ENCODE results near the gene CAV2.

Gene CAV2

GRCh38 chr7:116525298-116525912 lies 25.9 kb downstream of the CAV2 start:
- FAIRE-seq, result no peak

DNA sequence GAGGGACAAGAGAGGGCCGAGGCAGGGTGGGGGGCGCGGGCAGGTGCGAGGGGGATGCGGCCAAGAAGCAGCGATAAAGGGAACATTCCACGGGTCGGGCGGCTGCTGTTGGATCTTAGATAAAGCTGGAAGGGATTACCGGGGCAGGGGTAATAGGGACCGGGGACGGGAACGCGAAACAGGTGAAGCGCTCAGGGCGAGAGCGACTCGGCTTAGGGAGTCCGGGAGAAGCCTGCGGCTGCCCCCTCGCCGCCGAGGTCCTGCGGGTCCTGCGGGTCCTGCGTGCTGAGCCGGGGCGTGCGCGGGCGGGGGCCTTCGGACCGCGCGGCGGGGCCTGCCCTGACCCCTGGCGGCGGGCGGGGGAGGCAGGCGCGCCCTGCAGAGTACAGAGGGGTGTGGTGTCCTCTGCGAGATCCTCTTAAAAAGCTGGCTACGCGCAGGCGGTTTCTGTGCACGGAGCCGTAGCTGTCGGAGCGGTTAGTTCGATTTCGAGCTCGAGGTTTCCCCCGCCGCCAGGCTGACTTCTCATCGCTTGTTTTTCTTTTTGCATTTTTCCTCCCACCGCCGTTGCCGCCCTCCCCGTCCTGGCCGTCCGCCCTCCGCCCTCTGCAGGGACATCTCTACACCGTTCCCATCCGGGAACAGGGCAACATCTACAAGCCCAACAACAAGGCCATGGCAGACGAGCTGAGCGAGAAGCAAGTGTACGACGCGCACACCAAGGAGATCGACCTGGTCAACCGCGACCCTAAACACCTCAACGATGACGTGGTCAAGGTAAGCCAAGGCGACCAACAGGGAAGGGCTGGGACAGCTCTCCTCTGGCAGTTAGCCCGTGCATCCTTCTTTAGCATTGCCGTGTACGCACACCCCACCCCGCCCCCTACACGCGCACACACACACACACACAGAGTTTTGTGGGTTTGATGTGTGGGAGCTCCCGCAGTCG lies 26.6 kb downstream of the CAV2 start:
- FAIRE-seq, result no peak

DNA sequence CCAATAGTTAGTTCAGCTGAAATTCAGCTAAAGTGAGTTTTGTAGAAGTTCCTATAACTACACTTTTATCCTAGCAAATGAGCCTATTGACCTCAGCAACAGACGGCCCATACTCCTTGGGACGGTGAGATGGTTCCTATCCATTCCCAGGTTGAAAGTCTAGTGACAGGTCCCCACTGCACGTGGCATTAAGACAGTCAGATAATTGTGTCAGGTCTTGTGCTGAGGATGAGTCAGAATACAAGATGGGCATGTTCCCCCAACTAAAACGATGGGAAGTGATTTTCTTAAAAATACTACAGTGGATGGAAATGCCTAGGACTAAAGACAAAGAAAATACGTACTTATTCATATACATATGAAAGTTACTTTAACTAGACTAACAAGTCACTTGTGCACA lies 27.4 kb downstream of the CAV2 start:
- FAIRE-seq, result no peak

DNA sequence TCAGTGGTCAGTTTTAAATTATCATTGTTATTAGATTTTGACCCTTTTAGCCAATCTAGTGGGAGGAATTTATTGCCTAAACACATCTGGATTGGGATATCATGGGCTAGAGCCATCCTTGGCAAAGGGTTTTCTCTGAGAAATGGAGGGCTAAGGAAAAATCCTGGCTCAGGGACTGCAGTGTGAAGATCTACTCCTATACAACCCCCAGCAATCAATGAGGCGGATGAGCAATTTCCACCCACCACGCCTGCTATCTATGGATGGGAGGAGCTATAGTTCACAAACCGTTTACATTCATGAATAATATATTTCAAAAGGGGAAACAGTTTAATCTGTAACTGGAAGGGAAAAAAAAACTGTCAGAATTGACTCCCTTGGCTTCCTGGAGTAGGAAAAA lies 28.0 kb downstream of the CAV2 start:
- FAIRE-seq, result no peak

DNA sequence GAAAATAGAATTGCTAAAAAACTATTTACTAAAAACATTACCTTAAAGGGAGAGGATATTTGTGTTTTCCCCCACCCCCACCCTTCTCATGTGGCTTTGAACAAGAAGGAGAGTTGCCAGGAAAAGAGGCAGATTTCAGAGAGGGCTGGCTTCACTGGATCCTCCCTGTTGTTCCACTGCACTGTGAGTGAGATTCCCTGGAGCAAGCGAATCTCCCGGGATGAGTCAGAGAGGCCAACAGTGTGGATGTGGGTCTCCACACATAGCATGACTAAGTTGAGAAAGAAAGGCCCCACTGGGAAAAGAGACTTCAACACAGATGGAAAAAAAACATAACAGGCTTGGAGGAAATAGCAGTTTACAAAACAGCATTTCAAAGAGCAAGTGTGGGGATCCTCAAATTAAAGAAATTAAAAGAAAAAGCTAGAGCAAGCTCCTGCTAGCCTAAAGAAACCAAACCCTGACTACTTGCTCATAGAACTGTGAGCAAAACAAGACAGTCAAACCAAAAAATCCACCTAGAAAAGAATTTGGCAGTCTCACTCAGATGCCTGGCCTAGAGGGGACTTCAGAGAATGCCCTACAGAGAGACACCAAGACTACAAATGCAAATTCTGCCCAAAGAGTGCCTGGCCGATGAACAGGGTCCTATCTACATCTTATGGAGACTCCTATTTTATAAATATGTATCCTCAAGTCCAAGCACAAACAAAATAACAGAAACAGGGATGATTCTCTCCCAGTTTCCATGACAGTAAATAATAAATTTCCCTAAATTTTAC lies 28.7 kb downstream of the CAV2 start:
- no peak for FAIRE-seq

GRCh38 chr7:116529250-116529649 lies 29.7 kb downstream of the CAV2 start:
- no peak for FAIRE-seq

DNA sequence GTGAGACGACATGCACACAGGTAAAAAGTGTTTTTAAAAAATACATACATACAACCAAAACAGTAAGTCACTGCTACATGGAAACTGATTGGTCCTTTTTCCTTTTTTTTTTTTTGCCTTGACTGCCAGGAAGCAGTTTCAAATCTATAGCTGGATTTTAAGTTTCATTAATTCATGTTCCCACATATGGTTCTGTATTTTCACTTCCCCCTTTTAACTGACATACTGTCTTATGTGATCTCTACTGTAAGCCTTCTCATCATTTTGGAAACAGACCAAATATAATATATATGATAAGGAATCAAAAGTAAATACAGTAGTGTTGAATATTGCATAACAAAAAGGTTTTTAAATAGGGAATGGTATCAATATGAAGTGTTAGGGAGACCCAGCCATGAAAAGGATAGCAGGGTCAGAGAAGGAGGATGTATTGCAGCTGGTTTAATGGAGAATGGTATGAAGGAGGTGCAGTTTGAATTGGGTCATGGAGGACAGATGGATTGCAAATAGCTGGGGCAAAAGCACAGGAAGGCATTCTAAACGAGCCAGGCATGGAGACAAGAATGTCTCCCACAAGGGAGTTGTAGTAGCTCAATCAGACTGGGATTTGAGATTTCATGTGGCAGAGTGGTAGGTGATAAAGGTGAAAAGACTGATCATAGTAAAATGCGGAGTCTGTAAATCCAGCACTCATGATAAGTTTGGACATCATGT lies 30.7 kb downstream of the CAV2 start:
- FAIRE-seq, result no peak

DNA sequence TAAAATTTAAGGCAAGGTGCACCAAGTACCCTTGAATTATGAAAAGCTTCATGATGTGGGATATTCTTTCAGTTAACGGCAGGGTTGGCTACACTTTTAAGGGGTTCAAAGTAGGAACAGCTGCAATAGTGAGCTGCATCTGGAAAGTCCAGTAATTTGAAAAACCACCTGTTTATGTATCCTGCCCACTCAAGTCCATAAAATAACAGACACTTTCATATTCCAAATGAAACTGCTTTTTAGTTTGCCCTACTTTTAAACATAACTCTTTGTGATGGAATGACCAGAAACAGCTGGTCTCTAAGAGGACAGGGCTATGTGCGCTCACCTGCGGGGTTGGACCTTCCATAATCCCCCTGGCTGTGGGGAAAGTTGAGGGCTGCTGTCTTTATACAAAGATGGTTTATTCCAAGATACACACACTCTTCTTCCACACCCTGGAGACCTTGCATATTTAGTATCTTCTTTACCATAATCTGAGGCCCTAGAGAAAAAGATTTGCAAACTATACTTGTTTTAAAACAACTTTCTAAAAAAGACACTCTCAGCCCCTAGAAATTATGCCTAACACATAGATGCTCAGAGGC lies 32.7 kb downstream of the CAV2 start:
- FAIRE-seq, result no peak

DNA sequence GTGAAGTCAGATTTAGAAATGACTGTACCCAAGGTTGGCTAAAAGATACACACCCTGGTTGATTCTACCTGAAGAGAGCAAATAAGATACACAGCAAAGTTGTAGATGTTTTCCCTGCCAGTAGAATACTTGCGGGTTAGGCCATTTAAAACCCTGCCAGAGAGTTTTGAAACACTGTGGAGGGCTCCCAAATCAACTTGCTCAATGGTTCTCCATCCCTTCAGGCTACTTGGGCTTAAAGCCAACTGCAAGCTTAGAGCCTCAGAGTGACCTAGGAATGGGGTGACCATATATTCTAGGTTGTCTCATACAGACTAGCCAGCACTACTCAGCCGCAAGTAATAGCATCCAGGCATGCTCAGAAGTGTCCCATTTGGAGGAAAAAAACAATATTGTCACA lies 35.3 kb downstream of the CAV2 start:
- FAIRE-seq, result no peak

DNA sequence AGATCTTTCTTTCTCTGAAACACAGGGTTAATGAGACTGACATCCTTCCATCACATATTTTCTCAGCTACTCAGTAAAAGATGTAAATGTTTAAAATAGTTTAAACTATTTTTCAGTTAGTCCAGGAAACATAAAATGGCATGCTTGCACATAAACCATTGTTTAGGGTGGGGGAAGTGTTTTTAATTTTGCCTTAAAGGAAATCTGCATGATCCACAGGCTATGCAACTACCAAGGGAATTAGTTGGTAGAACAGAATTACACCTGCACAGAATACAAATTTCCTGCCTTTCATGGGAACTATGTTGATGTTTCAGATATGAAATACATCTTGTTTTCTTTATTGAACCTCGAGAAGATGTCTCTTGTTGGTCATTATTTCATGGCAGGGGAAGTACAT lies 35.9 kb downstream of the CAV2 start:
- FAIRE-seq, result no peak

- no peak for FAIRE-seq
Observed at GRCh38 chr7:116538138-116538537, 38.6 kb downstream of the CAV2 start.

- FAIRE-seq, result no peak
Observed at GRCh38 chr7:116539879-116540278, 40.3 kb downstream of the CAV2 start.

GRCh38 chr7:116540743-116541142 lies 41.2 kb downstream of the CAV2 start:
- FAIRE-seq, result no peak

DNA sequence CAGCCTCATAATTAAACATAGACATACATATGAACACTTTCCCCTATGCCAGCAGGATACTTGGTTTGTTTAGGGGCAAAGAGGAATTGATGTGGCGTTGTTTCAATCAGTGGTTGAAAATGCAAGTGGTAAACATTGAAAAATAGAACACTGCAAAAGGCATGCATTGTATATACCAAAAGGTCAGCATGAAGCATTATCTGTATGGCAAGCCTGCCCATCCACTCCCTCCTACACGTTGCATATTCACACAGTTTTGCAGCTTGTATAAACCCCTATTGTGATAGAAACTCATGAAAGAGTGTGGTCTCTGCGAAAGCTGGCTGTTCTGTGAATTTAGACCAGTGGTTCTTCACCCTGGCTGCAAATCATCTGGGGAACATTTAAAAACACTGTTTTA lies 42.4 kb downstream of the CAV2 start:
- no peak for FAIRE-seq

- no peak for FAIRE-seq
Observed at GRCh38 chr7:116542618-116543017, 43.1 kb downstream of the CAV2 start.

DNA sequence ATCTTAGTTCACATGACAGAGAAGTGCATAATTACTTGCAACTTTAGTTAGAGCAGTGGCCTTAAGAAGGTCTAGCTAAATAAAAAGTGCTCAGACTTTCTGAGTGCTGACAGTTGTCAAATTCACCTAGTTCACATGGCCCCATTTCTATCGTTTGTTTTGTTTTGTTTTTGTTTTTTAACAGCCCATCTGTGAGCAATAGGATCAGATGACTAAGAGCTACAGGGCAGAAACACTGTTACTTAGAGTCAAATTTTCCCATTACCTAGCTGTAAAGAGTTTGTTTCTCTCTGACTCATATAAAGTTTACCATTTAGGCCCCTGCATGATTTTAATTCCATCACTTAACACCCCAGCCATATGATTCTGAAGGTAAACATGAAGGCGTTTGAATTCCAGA lies 44.1 kb downstream of the CAV2 start:
- FAIRE-seq, result no peak

GRCh38 chr7:116544487-116544886 lies 44.9 kb downstream of the CAV2 start:
- no peak for FAIRE-seq

GRCh38 chr7:116545411-116545993 lies 46.0 kb downstream of the CAV2 start:
- FAIRE-seq, result no peak

- no peak for FAIRE-seq
Observed at GRCh38 chr7:116546054-116546453, 46.5 kb downstream of the CAV2 start.

DNA sequence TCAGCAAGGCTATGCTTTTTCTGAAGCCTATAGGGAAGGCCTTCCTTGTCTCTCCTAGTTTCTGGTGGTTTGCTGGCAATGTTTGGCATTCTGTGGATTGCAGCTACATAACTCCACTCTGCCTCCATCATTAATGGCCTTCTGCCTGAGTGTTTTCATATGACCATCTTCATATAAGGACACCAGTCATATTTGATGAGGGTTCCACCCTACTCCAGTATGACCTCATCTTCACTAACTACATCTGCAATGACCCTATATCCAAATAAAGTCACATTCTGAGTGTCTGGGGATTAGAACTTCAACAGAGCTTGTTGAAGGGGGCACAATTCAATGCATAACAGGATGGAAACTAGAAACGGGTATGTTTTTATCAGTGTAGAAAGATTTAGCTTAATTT lies 47.4 kb downstream of the CAV2 start:
- FAIRE-seq, result no peak

DNA sequence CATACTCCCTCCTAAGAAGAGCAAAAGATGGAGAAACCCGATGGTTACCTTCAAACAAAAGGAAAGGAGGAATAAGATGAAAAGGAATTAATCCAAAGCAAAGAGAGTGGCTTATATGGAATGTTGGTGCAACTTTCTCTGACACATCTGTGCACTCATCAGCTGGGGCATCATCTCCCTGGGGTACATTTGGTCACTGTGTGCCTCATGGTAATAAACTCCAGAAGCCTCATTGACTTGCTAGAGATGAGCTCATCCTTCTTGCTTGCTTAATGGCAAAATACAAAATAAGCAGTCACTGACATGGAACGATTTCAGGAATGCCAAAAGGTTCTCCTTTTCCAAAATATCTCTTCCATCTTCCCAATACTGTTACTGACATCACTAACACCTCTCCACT lies 47.8 kb downstream of the CAV2 start:
- FAIRE-seq, result no peak

- FAIRE-seq, result no peak
Observed at GRCh38 chr7:116548506-116548905, 49.0 kb downstream of the CAV2 start.

All from colon (tissue), 2 donors.